ENCODE data around the gene NRIP1.

Gene NRIP1

GRCh38 chr21:15023776-15024175, 41.0 kb downstream of the NRIP1 start:
- no peaks in the 10 kb centered on the region for H3K36me3 ChIP-seq (ENCODE audit: control insufficient read depth in 1 of 2, insufficient read depth in 2 of 2, low read length in 2 of 2)
- H3K4ac ChIP-seq (ENCODE audit: low read depth, low read length) = no peak overlapping the region
- H3K4me2 ChIP-seq (ENCODE audit: low read length) = no peak overlapping the region
- H3K27ac ChIP-seq (ENCODE audit: low read depth, low read length) = no peak overlapping the region
- H3K14ac ChIP-seq (ENCODE audit: low read length) = no peak overlapping the region
- peaks cover 7% of the 10 kb centered on the region for H3K79me2 ChIP-seq (ENCODE audit: control insufficient read depth, insufficient read depth, low read length, poor library complexity)
- no peaks in the 10 kb centered on the region for H3K27me3 ChIP-seq (ENCODE audit: insufficient read depth, low read length)
- WGBS (ENCODE audit: extremely low coverage, insufficient coverage, insufficient read length) = no CpG with 5 or more reads among the region's 5 CpGs
- H3K79me1 ChIP-seq (ENCODE audit: low read length) = no peaks in the 10 kb centered on the region
- no peak overlapping the region for H3K9ac ChIP-seq (ENCODE audit: low read length)
- H2AFZ ChIP-seq (ENCODE audit: insufficient read depth, low read length, poor library complexity) = no peak overlapping the region
- DNase-seq = no peak
- no peak overlapping the region for H2BK12ac ChIP-seq (ENCODE audit: low read length)
- no peak overlapping the region for H3K18ac ChIP-seq (ENCODE audit: low read length)
- no peak overlapping the region for H3K23ac ChIP-seq (ENCODE audit: low read length)
- no peaks in the 10 kb centered on the region for H3K4me1 ChIP-seq (ENCODE audit: control insufficient read depth in 1 of 2, insufficient read depth in 2 of 2, low read length in 2 of 2)
- no peak overlapping the region for H2BK5ac ChIP-seq (ENCODE audit: low read depth, low read length, poor library complexity)
- no peak overlapping the region for H4K8ac ChIP-seq (ENCODE audit: low read depth, low read length)
- no peak overlapping the region for H3K4me3 ChIP-seq (ENCODE audit: low read depth, low read length)
- H4K12ac ChIP-seq (ENCODE audit: low read depth, low read length) = no peak overlapping the region
- no peak overlapping the region for H2AK5ac ChIP-seq (ENCODE audit: low read length)
- no peaks in the 10 kb centered on the region for H3K9me3 ChIP-seq (ENCODE audit: insufficient read depth, low read depth, low read length)
- H2BK120ac ChIP-seq (ENCODE audit: insufficient read depth, low read length, poor library complexity) = no peak overlapping the region
- no peak overlapping the region for H4K91ac ChIP-seq (ENCODE audit: low read depth, low read length)

- DNase-seq = peak in 1 of 2 donors; percentile 41
- H3K27me3 ChIP-seq (ENCODE audit: insufficient read depth, low read length) = no peaks in the 10 kb centered on the region
- peaks cover 7% of the 10 kb centered on the region for H3K79me2 ChIP-seq (ENCODE audit: control insufficient read depth, insufficient read depth, low read length, poor library complexity)
- H3K27ac ChIP-seq (ENCODE audit: low read depth, low read length) = no peak overlapping the region
- no peak overlapping the region for H2BK120ac ChIP-seq (ENCODE audit: insufficient read depth, low read length, poor library complexity)
- no peak overlapping the region for H3K4ac ChIP-seq (ENCODE audit: low read depth, low read length)
- no peaks in the 10 kb centered on the region for H3K79me1 ChIP-seq (ENCODE audit: low read length)
- no peaks in the 10 kb centered on the region for H3K36me3 ChIP-seq (ENCODE audit: control insufficient read depth in 1 of 2, insufficient read depth in 2 of 2, low read length in 2 of 2)
- H3K23ac ChIP-seq (ENCODE audit: low read length) = no peak overlapping the region
- no peak overlapping the region for H2BK5ac ChIP-seq (ENCODE audit: low read depth, low read length, poor library complexity)
- H2BK12ac ChIP-seq (ENCODE audit: low read length) = no peak overlapping the region
- H3K9me3 ChIP-seq (ENCODE audit: insufficient read depth, low read depth, low read length) = no peaks in the 10 kb centered on the region
- H3K14ac ChIP-seq (ENCODE audit: low read length) = no peak overlapping the region
- H2AFZ ChIP-seq (ENCODE audit: insufficient read depth, low read length, poor library complexity) = no peak overlapping the region
- no peak overlapping the region for H3K18ac ChIP-seq (ENCODE audit: low read length)
- H3K4me2 ChIP-seq (ENCODE audit: low read length) = no peak overlapping the region
- H3K4me1 ChIP-seq (ENCODE audit: control insufficient read depth in 1 of 2, insufficient read depth in 2 of 2, low read length in 2 of 2) = no peaks in the 10 kb centered on the region
- H2AK5ac ChIP-seq (ENCODE audit: low read length) = no peak overlapping the region
- no peak overlapping the region for H3K4me3 ChIP-seq (ENCODE audit: low read depth, low read length)
- H4K12ac ChIP-seq (ENCODE audit: low read depth, low read length) = no peak overlapping the region
- H4K8ac ChIP-seq (ENCODE audit: low read depth, low read length) = no peak overlapping the region
- H4K91ac ChIP-seq (ENCODE audit: low read depth, low read length) = no peak overlapping the region
- no peak overlapping the region for H3K9ac ChIP-seq (ENCODE audit: low read length)
- no CpG with 5 or more reads among the region's 6 CpGs for WGBS (ENCODE audit: extremely low coverage, insufficient coverage, insufficient read length)
These were observed 42.1 kb downstream of the NRIP1 start for GRCh38 chr21:15022608-15023261.

- Histone ChIP-seq H4K91ac (ENCODE audit: low read depth, low read length) (no peak overlapping the region), H3K14ac (ENCODE audit: low read length) (no peak overlapping the region), H4K12ac (ENCODE audit: low read depth, low read length) (no peak overlapping the region), H3K4me1 (ENCODE audit: control insufficient read depth in 1 of 2, insufficient read depth in 2 of 2, low read length in 2 of 2) (no peaks in the 10 kb centered on the region), H3K79me1 (ENCODE audit: low read length) (no peaks in the 10 kb centered on the region), H3K27me3 (ENCODE audit: insufficient read depth, low read length) (no peaks in the 10 kb centered on the region), H4K8ac (ENCODE audit: low read depth, low read length) (no peak overlapping the region), H3K9ac (ENCODE audit: low read length) (no peak overlapping the region), H2BK120ac (ENCODE audit: insufficient read depth, low read length, poor library complexity) (no peak overlapping the region), H3K36me3 (ENCODE audit: control insufficient read depth in 1 of 2, insufficient read depth in 2 of 2, low read length in 2 of 2) (no peaks in the 10 kb centered on the region), H2BK12ac (ENCODE audit: low read length) (no peak overlapping the region), H3K23ac (ENCODE audit: low read length) (no peak overlapping the region), H2AFZ (ENCODE audit: insufficient read depth, low read length, poor library complexity) (no peak overlapping the region), H3K27ac (ENCODE audit: low read depth, low read length) (no peak overlapping the region), H3K4me2 (ENCODE audit: low read length) (no peak overlapping the region), H3K4ac (ENCODE audit: low read depth, low read length) (no peak overlapping the region), H3K4me3 (ENCODE audit: low read depth, low read length) (no peak overlapping the region), H2AK5ac (ENCODE audit: low read length) (no peak overlapping the region), H3K18ac (ENCODE audit: low read length) (no peak overlapping the region), H3K79me2 (ENCODE audit: control insufficient read depth, insufficient read depth, low read length, poor library complexity) (peaks cover 7% of the 10 kb centered on the region), H2BK5ac (ENCODE audit: low read depth, low read length, poor library complexity) (no peak overlapping the region), H3K9me3 (ENCODE audit: insufficient read depth, low read depth, low read length) (no peaks in the 10 kb centered on the region)
- no peak for DNase-seq
These were observed 44.0 kb downstream of the NRIP1 start for GRCh38 chr21:15020797-15021196.

GRCh38 chr21:15018382-15018781, 46.4 kb downstream of the NRIP1 start:
- H3K9ac ChIP-seq (ENCODE audit: low read length) = no peak overlapping the region
- no peak overlapping the region for H3K27ac ChIP-seq (ENCODE audit: low read depth, low read length)

More at GRCh38 chr21:15018382-15018781, 46.4 kb downstream of the NRIP1 start:
- H3K9me3 ChIP-seq (ENCODE audit: insufficient read depth, low read depth, low read length) = no peaks in the 10 kb centered on the region
- no peak overlapping the region for H3K4ac ChIP-seq (ENCODE audit: low read depth, low read length)
- H2BK12ac ChIP-seq (ENCODE audit: low read length) = no peak overlapping the region
- H4K91ac ChIP-seq (ENCODE audit: low read depth, low read length) = no peak overlapping the region
- H3K27me3 ChIP-seq (ENCODE audit: insufficient read depth, low read length) = no peaks in the 10 kb centered on the region
- no peak overlapping the region for H2AFZ ChIP-seq (ENCODE audit: insufficient read depth, low read length, poor library complexity)
- no peak overlapping the region for H3K14ac ChIP-seq (ENCODE audit: low read length)
- no peak overlapping the region for H3K4me2 ChIP-seq (ENCODE audit: low read length)
- no peaks in the 10 kb centered on the region for H3K36me3 ChIP-seq (ENCODE audit: control insufficient read depth in 1 of 2, insufficient read depth in 2 of 2, low read length in 2 of 2)
- no peak overlapping the region for H4K12ac ChIP-seq (ENCODE audit: low read depth, low read length)
- H3K18ac ChIP-seq (ENCODE audit: low read length) = no peak overlapping the region
- WGBS (ENCODE audit: extremely low coverage, insufficient coverage, insufficient read length) = no CpG with 5 or more reads among the region's 2 CpGs
- H2BK120ac ChIP-seq (ENCODE audit: insufficient read depth, low read length, poor library complexity) = no peak overlapping the region
- no peak overlapping the region for H3K23ac ChIP-seq (ENCODE audit: low read length)
- H3K79me2 ChIP-seq (ENCODE audit: control insufficient read depth, insufficient read depth, low read length, poor library complexity) = peaks cover 4% of the 10 kb centered on the region
- H3K4me1 ChIP-seq (ENCODE audit: control insufficient read depth in 1 of 2, insufficient read depth in 2 of 2, low read length in 2 of 2) = no peaks in the 10 kb centered on the region
- H3K4me3 ChIP-seq (ENCODE audit: low read depth, low read length) = no peak overlapping the region
- H3K79me1 ChIP-seq (ENCODE audit: low read length) = no peaks in the 10 kb centered on the region
- no peak overlapping the region for H4K8ac ChIP-seq (ENCODE audit: low read depth, low read length)
- H2BK5ac ChIP-seq (ENCODE audit: low read depth, low read length, poor library complexity) = no peak overlapping the region
- DNase-seq = no peak
- H2AK5ac ChIP-seq (ENCODE audit: low read length) = no peak overlapping the region

Data from trophoblast cell (in vitro differentiated cells and primary cell).